NCI-H446 (cell line): Measurements from ENCODE around the gene CACNA1S.
A peak's percentile ranks its signal among the peaks of the same experiment; 100 is the strongest.

Experiments used
- DNase-seq, 2 experiments: peaks; one replicate each; lab custom pipeline; 2025; lab: John Stamatoyannopoulos, UW

The CACNA1S gene

DNA sequence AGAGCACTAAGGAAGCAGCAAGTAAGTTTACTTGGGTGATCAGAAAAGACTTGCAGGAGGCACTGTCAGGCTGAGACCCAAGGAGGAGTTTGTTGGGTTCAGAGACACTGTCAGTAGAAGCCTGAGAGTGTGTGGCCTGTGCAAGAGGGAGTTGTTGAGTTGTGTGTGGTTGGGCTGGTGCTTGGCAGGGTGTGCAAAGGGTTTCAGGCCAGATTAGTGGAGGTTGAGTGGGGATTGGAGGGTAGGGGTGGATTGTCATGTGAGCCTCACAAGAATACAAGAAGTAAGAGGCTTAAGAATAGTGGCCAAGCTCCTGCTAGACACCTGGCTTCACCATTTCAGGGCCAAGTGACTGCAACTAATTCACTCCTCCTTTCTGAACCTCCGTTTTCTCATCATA, 79.8 kb downstream of the CACNA1S start:
- no peak for DNase-seq

- DNase-seq: no peak
Measured at GRCh38 chr1:201028461-201028889, 83.8 kb downstream of the CACNA1S start.

DNA sequence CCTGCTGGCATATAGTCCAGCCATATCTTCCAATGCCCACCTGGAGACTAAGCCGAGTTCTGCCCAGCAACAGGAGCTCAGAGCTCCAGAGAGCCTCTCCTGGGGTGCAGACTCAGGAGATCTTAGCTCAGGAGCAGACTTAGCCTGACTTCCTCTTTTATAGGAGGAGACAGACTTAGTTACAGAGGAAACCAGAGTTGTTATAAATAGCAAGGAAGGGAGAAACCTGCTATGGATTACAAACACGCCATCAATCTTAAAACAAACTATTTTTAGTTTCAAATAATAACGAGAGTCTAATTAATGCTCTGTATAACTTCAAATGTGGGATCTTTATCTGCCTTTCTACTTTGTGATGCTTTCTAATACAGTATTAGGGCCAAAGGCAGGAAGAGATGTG, 85.4 kb downstream of the CACNA1S start:
- no peak for DNase-seq

DNA sequence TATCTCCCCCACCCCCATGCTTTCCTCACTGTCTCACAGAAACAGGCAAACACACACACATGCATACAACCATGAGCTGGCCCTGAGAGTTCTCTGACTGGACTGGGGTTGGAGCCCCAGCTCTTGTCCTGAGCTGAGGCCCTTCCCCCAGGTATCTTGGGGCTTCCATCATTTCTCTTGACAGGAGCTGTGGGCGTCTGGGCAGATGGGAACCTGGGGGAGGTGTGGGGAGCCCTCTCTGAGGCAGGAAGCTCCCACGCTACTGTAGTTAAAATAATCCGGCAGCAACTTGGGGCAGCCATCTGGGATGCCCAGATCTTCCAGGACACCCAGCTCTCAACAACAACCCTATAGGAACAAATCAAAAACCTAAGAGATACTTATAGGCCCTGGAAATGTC, 86.0 kb downstream of the CACNA1S start:
- DNase-seq: no peak

GRCh38 chr1:201025571-201026002, 86.6 kb downstream of the CACNA1S start:
- no peak for DNase-seq

- no peak for DNase-seq
Measured at GRCh38 chr1:201024625-201024998, 87.6 kb downstream of the CACNA1S start.

GRCh38 chr1:201023920-201024624, 88.2 kb downstream of the CACNA1S start:
- DNase-seq: no peak

- peak; percentile 38 to 91 for DNase-seq
Measured at GRCh38 chr1:201023517-201023902, 88.7 kb downstream of the CACNA1S start, which contains the start of gene KIF21B. Gene KIF21B, minus strand, starts transcription at chr1:201023714. Its CDS starts 331 bp downstream, at chr1:201023383.

- DNase-seq: no peak
Measured at GRCh38 chr1:201022820-201023516, 89.3 kb downstream of the CACNA1S start.

GRCh38 chr1:201022493-201022819, 89.8 kb downstream of the CACNA1S start:
- no peak for DNase-seq

- DNase-seq: no peak
Measured at GRCh38 chr1:201021630-201022492, 90.4 kb downstream of the CACNA1S start.

GRCh38 chr1:201020721-201021629, 91.3 kb downstream of the CACNA1S start:
- peak in 1 of 2 experiments; percentile 18 for DNase-seq

- DNase-seq: no peak
Measured at GRCh38 chr1:201020040-201020591, 92.1 kb downstream of the CACNA1S start.

DNA sequence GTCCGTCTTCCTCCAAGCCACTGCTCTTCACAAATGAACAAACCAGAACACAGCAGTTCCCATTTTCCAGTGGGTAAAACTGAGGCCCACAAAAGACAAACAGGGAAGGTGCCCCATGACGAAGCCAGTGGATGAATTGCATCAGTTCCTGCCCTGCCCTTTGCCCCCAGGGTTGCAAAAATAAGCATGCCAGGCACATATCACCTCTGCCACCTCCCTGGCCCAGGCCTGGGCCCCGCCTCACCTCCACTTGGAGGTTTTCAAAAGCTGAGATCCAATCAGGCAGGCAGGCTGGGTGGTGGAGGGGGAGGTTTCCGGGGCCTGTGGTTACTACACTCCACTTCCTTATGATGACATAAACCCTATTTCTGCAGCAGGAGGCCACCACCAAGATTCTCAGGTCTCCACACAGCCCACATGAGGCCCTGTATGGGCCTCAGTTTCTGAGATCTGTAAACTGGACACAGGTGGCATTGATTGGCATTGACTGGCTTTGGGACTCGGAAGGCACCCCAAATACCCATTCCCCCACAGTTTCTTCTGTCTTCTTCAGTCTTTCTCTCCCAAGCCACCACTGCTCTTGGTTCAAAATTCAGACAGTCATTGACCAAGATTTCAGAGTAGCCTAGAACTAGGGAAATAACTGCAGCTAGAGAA, 92.8 kb downstream of the CACNA1S start:
- no peak for DNase-seq

DNA sequence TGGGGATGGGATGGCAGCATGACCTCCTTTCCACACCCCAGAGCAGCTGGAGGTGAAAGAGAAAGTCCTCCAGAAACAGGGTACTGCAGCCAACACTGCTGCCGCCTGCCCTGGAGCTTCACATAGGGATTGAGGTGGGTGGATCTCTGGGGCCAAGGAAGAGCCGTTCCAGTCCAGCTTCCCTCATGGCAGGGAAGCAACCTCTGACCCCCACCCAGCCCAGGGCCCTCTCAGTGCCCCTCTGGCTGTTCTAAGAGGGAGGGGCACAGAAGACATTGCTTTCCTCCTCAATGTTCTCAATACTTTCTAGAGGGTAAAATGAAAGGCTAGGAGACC, 94.4 kb downstream of the CACNA1S start:
- DNase-seq: no peak

DNA sequence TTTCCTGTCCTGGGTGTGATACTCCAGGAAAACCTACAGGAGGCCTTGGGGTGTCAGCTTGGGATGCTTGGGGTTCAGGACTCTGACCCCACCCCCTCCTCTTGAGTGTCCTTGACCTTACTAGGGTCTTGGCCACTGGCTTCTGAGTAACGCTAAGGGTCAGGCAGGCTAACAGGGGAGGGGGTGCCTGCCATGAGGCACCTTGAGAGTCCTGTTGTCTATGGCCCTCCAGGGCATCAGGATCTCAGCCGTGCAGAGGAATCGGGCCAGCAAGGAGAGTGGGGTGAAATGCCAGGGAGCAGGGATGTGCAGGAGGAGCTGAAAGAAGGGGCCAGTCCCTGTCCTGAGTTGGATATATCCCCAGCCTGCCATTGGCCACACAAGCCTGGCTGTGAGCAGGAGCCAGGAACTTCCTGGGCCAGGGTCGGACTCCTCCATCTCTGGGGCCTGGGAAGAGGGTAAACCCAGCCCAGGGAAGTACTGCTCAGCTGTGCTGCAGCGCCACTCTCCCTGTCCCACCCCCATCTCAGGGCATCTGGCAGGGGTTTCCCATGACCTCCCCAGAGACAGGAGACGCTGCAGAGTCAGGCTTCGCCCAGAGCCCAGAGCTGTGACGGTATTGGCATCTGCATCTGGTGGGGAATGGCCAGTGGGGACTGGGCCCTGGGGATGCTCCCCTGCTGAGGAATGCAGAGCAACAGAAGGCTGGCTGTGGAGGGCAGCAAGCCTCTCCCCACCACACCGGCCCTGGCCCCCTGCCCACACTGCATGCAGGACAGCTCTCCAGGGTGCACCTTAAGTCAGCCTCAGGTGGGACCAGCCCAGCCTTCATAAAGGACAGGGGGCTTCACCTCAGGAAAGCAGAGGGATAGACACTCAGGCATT, 95.0 kb downstream of the CACNA1S start:
- DNase-seq: peak; percentile 25 to 47

DNA sequence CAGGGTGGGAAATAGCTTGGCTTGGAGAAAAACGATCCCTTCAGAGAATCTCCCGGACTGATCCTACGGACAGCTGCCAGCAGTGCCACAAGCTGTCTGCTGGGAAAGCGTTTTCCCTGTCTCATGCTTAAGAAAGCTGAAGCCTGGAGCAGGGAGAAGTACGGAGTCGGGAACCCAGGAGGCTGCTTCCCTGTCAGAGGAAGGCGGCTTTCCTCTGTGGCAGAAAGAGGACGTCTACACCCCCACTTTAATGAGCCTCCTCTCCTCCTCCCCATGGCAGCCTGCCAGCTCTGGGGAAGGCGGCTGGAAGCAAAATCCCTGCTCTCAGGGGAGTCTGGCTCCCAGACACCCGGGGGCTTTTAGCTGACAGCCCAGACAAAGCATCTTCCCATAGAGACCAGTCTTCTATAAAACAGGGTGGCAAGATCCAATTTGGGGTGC, 96.0 kb downstream of the CACNA1S start:
- peak; percentile 27 to 76 for DNase-seq

- DNase-seq: no peak
Measured at GRCh38 chr1:201015551-201016091, 96.6 kb downstream of the CACNA1S start.

DNA sequence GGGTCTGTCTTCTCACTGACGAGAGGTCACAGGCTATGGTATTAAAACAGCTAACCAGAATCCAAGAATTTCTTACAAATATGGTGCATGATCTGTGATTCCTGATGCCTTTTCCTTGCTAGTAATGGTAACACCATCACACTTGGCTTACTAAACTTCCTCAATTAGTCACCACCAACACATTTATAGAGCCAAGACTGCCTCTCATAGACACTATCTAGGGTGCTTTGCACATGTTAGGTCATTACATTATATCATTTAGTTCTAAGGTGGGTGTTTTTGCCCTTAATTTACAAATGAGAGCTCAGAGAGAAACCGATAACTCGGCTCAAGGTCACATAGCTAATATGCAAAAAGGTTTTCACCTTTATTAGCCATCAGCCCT, 97.4 kb downstream of the CACNA1S start:
- no peak for DNase-seq
